HepG2 (cell line): ENCODE measurements around the gene PIEZO2. TPM values are rescaled to one million over a fixed set of nuclear protein-coding genes. Genes with fewer than 3 reads are reported as not detected.

ENCODE experiments used
- ATF7 ChIP-seq, 2 experiments: fragments of 450-650 bp in 1 of 2; sonication (generic) in 1 of 2; formaldehyde crosslinking in 1 of 2; IDR thresholded peaks; 2 replicates each; pipeline versions ENCODE4 v1.4.0 to v1.6.1; 2016 to 2020; ENCODE audit warnings: antibody characterized with exemption in 1 of 2, mild to moderate bottlenecking in 1 of 2, missing genetic modification reagents in 1 of 2
- CEBPB ChIP-seq: IDR thresholded peaks from 2 replicates; pipeline ENCODE4 v1.6.1; 2011; ENCODE audit warnings: low read depth, low read length, improper control_type of control experiment, borderline replicate concordance
- CHD4 ChIP-seq: fragments of 200-600 bp; sonication (generic); IDR thresholded peaks from 2 replicates; pipeline ENCODE4 v1.7.0; 2017; ENCODE audit warnings: mild to moderate bottlenecking, low read length, borderline replicate concordance
- DNMT1 ChIP-seq: sonication (generic); formaldehyde crosslinking; IDR thresholded peaks from 2 replicates; pipeline ENCODE4 v1.5.1; 2020; ENCODE audit warnings: mild to moderate bottlenecking, missing genetic modification reagents
- DPF2 ChIP-seq: sonication (generic); formaldehyde crosslinking; IDR thresholded peaks from 2 replicates; pipeline ENCODE4 v1.4.0; 2020; ENCODE audit warnings: mild to moderate bottlenecking, low read depth, missing genetic modification reagents, borderline replicate concordance
- ELF3 ChIP-seq: IDR thresholded peaks from 2 replicates; pipeline ENCODE4 v1.6.1; 2016; ENCODE audit warnings: missing genetic modification reagents, missing compliant biosample characterization
- FOXC1 ChIP-seq: sonication (generic); formaldehyde crosslinking; IDR thresholded peaks from 2 replicates; pipeline ENCODE4 v1.8.0; 2022; ENCODE audit warnings: mild to moderate bottlenecking, missing genetic modification reagents, borderline replicate concordance
- FOXP4 ChIP-seq: sonication (generic); formaldehyde crosslinking; IDR thresholded peaks from 2 replicates; pipeline ENCODE4 v1.4.0; 2020; ENCODE audit warnings: missing genetic modification reagents
- JUNB ChIP-seq: sonication (generic); formaldehyde crosslinking; IDR thresholded peaks from 2 replicates; pipeline ENCODE4 v1.8.0; 2022; ENCODE audit warnings: missing genetic modification reagents, mild to moderate bottlenecking, borderline replicate concordance
- KAT8 ChIP-seq: IDR thresholded peaks from 2 replicates; pipeline ENCODE4 v1.6.1; 2016; ENCODE audit warnings: missing genetic modification reagents, missing compliant biosample characterization
- PBX2 ChIP-seq: IDR thresholded peaks from 2 replicates; pipeline ENCODE4 v1.6.1; 2016; ENCODE audit warnings: control low read depth
- POGZ ChIP-seq: sonication (generic); formaldehyde crosslinking; IDR thresholded peaks from 2 replicates; pipeline ENCODE4 v1.4.0; 2020; ENCODE audit warnings: mild to moderate bottlenecking, missing genetic modification reagents
- RNF2 ChIP-seq: fragments of 450-650 bp; conservative IDR thresholded peaks from 2 replicates; pipeline ENCODE4 v1.6.1; 2016; ENCODE audit warnings: low read depth
- SOX6 ChIP-seq, 2 experiments: fragments of 450-650 bp in 1 of 2; sonication (generic) in 1 of 2; formaldehyde crosslinking in 1 of 2; IDR thresholded peaks; 2 replicates each; pipeline versions ENCODE4 v1.4.0 to v1.6.1; 2017 to 2020; ENCODE audit warnings: antibody characterized with exemption in 1 of 2, mild to moderate bottlenecking in 1 of 2, missing genetic modification reagents in 1 of 2
- SP4 ChIP-seq: sonication (generic); formaldehyde crosslinking; IDR thresholded peaks from 2 replicates; pipeline ENCODE4 v1.8.1; 2023; ENCODE audit warnings: mild to moderate bottlenecking, missing genetic modification reagents
- SRSF1 ChIP-seq: fragments of 200-400 bp; formaldehyde crosslinking; optimal IDR thresholded peaks from 2 replicates; pipeline ENCODE3; 2017; ENCODE audit warnings: mild to moderate bottlenecking, low read depth, low read length, moderate library complexity
- TEAD3 ChIP-seq: optimal IDR thresholded peaks from 2 replicates; pipeline ENCODE3; 2016; ENCODE audit warnings: borderline replicate concordance
- TFDP1 ChIP-seq: IDR thresholded peaks from 2 replicates; pipeline ENCODE4 v1.6.1; 2016; ENCODE audit warnings: missing compliant biosample characterization, missing genetic modification reagents, borderline replicate concordance
- ZFP1 ChIP-seq: IDR thresholded peaks from 2 replicates; pipeline ENCODE4 v1.6.1; 2016
- ZKSCAN8 ChIP-seq: IDR thresholded peaks from 2 replicates; pipeline ENCODE4 v1.6.1; 2016; ENCODE audit warnings: borderline replicate concordance, missing genetic modification reagents, missing compliant biosample characterization
- ZNF556 ChIP-seq: sonication (generic); formaldehyde crosslinking; IDR thresholded peaks from 2 replicates; pipeline ENCODE4 v1.4.0; 2020; ENCODE audit warnings: mild to moderate bottlenecking, missing genetic modification reagents, borderline replicate concordance
- ZNF7 ChIP-seq: IDR thresholded peaks from 2 replicates; pipeline ENCODE4 v1.6.1; 2016; ENCODE audit warnings: missing biosample characterization, missing genetic modification reagents
- ZSCAN29 ChIP-seq: sonication (generic); formaldehyde crosslinking; conservative IDR thresholded peaks from 2 replicates; pipeline ENCODE4 v1.4.0; 2020; ENCODE audit warnings: mild to moderate bottlenecking, missing genetic modification reagents
- polyA plus RNA-seq, 8 experiments: library from polyadenylated mRNA; depleted of rRNA in 3 of 8; stranded (reverse) in 7 of 8; unstranded in 1 of 8; fragments of >200 nt; fragmentation: Illumina TruSeq in 4 of 8; extraction: Trizol in 4 of 8; gene quantifications; 2 replicates each; pipeline versions ENCODE4 v1.2.1 to v1.2.3, GENCODE V29; 2011 to 2016; ENCODE audit warnings: low read depth in 4 of 8, missing spikeins in 1 of 8, mixed read lengths in 1 of 8; ENCODE audit not compliant: insufficient read depth in 1 of 8
- total RNA-seq, 5 experiments: library from RNA; depleted of rRNA; stranded (reverse); fragments of >200 nt; fragmentation: Illumina TruSeq; extraction: Trizol; gene quantifications; 2 replicates each; pipeline ENCODE4 v1.2.3, GENCODE V29; 2016; ENCODE audit warnings: low read depth in 1 of 5
- TF ChIP-seq, protein P1 (sequence below): IDR thresholded peaks from 2 replicates; pipeline ENCODE4 v1.6.1; 2016; ENCODE audit warnings: mild to moderate bottlenecking

The PIEZO2 gene
- total and polyA plus RNA-seq, 2 of the 13 experiments (the other 11 are each of a cell fraction or from before 2014, with no cell fraction given): 15.2 to 27.2 TPM

GRCh38 chr18:11119959-11120587, 29.3 kb downstream of the PIEZO2 start (continued):
- TF ChIP-seq DPF2 (CRISPR knock-in tag) (peak; percentile 85; the same call in 1 of the 2 replicates), TEAD3 (CRISPR knock-in tag) (peak; percentile 93), FOXP4 (CRISPR knock-in tag) (peak; percentile 74), ELF3 (CRISPR knock-in tag) (peak; percentile 69), ZSCAN29 (no peak), DNMT1 (CRISPR knock-in tag) (no peak), TFDP1 (CRISPR knock-in tag) (no peak), ZFP1 (CRISPR knock-in tag) (0 out of 2 replicates have a peak, but pooled peaks have one; percentile 41), JUNB (CRISPR knock-in tag) (no peak), FOXC1 (CRISPR knock-in tag) (no peak), ATF7 (IDR thresholded peaks at IDR 0.05) (peak; percentile 18; the same call in 1 of the 2 replicates), ATF7 (CRISPR knock-in tag; IDR thresholded peaks at IDR 0.05) (no peak), CHD4 (peak; percentile 57; the same call in 1 of the 2 replicates), PBX2 (CRISPR knock-in tag) (no peak), KAT8 (CRISPR knock-in tag) (peak; percentile 63; the same call in 1 of the 2 replicates), ZNF556 (no peak), CEBPB (peak; percentile 97), SRSF1 (no peak), ZNF7 (CRISPR knock-in tag) (no peak), SOX6 (IDR thresholded peaks at IDR 0.05) (no peak), SOX6 (CRISPR knock-in tag; IDR thresholded peaks at IDR 0.05) (peak; percentile 87), SP4 (CRISPR knock-in tag) (no peak), ZKSCAN8 (no peak), POGZ (CRISPR knock-in tag) (peak; percentile 58), RNF2 (no peak)
- TF ChIP-seq, protein P1, sequence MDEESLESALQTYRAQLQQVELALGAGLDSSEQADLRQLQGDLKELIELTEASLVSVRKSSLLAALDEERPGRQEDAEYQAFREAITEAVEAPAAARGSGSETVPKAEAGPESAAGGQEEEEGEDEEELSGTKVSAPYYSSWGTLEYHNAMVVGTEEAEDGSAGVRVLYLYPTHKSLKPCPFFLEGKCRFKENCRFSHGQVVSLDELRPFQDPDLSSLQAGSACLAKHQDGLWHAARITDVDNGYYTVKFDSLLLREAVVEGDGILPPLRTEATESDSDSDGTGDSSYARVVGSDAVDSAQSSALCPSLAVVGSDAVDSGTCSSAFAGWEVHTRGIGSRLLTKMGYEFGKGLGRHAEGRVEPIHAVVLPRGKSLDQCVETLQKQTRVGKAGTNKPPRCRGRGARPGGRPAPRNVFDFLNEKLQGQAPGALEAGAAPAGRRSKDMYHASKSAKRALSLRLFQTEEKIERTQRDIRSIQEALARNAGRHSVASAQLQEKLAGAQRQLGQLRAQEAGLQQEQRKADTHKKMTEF (CRISPR knock-in tag): peak; percentile 66; the same call in 1 of the 2 replicates
